ENCODE results near the gene MLF2.
A peak's percentile ranks its signal among the peaks of the same experiment; 100 is the strongest.

MLF2 gene

GRCh38 chr12:6782850-6783566, 30.1 kb upstream of the MLF2 start:
- no peaks in the 10 kb centered on the region for H3K9me3 Mint-ChIP-seq
- peaks cover 88% of the 10 kb centered on the region for H3K4me1 Mint-ChIP-seq (ENCODE audit: low read depth)
- peak overlapping the region; percentile 72 for H3K27ac Mint-ChIP-seq
- peaks cover 8% of the 10 kb centered on the region for H3K36me3 Mint-ChIP-seq (ENCODE audit: low read depth)
- peak overlapping the region; percentile 40 for H3K4me3 Mint-ChIP-seq
- H3K27me3 Mint-ChIP-seq, result no peaks in the 10 kb centered on the region

GRCh38 chr12:6782119-6782518, 29.2 kb upstream of the MLF2 start:
- Mint-ChIP-seq H3K4me3 (peak overlapping the region; percentile 40), H3K27me3 (no peaks in the 10 kb centered on the region), H3K36me3 (ENCODE audit: low read depth) (peaks cover 17% of the 10 kb centered on the region), H3K4me1 (ENCODE audit: low read depth) (peaks cover 94% of the 10 kb centered on the region), H3K9me3 (no peaks in the 10 kb centered on the region), H3K27ac (peak overlapping the region; percentile 21)

GRCh38 chr12:6780573-6780972, 27.6 kb upstream of the MLF2 start:
- Mint-ChIP-seq H3K27me3 (peaks cover 6% of the 10 kb centered on the region), H3K4me3 (peak overlapping the region; percentile 68), H3K4me1 (ENCODE audit: low read depth) (peaks cover 97% of the 10 kb centered on the region), H3K36me3 (ENCODE audit: low read depth) (peaks cover 33% of the 10 kb centered on the region), H3K9me3 (no peaks in the 10 kb centered on the region), H3K27ac (peak overlapping the region; percentile 91)

GRCh38 chr12:6779708-6780432, 26.9 kb upstream of the MLF2 start:
- peaks cover 98% of the 10 kb centered on the region for H3K4me1 Mint-ChIP-seq (ENCODE audit: low read depth)
- H3K9me3 Mint-ChIP-seq, result no peaks in the 10 kb centered on the region
- H3K27ac Mint-ChIP-seq, result peak overlapping the region; percentile 91

GRCh38 chr12:6778574-6779550, 25.9 kb upstream of the MLF2 start:
- Mint-ChIP-seq H3K4me3 (peak overlapping the region; percentile 77), H3K36me3 (ENCODE audit: low read depth) (peaks cover 49% of the 10 kb centered on the region), H3K27ac (peak overlapping the region; percentile 91), H3K9me3 (no peaks in the 10 kb centered on the region), H3K4me1 (ENCODE audit: low read depth) (peaks cover 96% of the 10 kb centered on the region), H3K27me3 (peaks cover 11% of the 10 kb centered on the region)

More at GRCh38 chr12:6779708-6780432, 26.9 kb upstream of the MLF2 start:
- H3K4me3 Mint-ChIP-seq, result peak overlapping the region; percentile 77
- peaks cover 6% of the 10 kb centered on the region for H3K27me3 Mint-ChIP-seq
- H3K36me3 Mint-ChIP-seq (ENCODE audit: low read depth), result peaks cover 40% of the 10 kb centered on the region

GRCh38 chr12:6778217-6778573, 25.3 kb upstream of the MLF2 start:
- Mint-ChIP-seq H3K27ac (peak overlapping the region; percentile 91), H3K9me3 (no peaks in the 10 kb centered on the region), H3K4me1 (ENCODE audit: low read depth) (peaks cover 91% of the 10 kb centered on the region), H3K4me3 (peak overlapping the region; percentile 77), H3K27me3 (peaks cover 11% of the 10 kb centered on the region), H3K36me3 (ENCODE audit: low read depth) (peaks cover 51% of the 10 kb centered on the region)

- peaks cover 86% of the 10 kb centered on the region for H3K4me1 Mint-ChIP-seq (ENCODE audit: low read depth)
- H3K36me3 Mint-ChIP-seq (ENCODE audit: low read depth), result peaks cover 53% of the 10 kb centered on the region
- peaks cover 11% of the 10 kb centered on the region for H3K27me3 Mint-ChIP-seq
- H3K27ac Mint-ChIP-seq, result peak overlapping the region; percentile 42
- H3K4me3 Mint-ChIP-seq, result peak overlapping the region; percentile 77
- no peaks in the 10 kb centered on the region for H3K9me3 Mint-ChIP-seq
These were observed 24.4 kb upstream of the MLF2 start for GRCh38 chr12:6777386-6777785.

- Mint-ChIP-seq H3K27ac (peak overlapping the region; percentile 96), H3K4me3 (peak overlapping the region; percentile 95), H3K4me1 (ENCODE audit: low read depth) (peaks cover 84% of the 10 kb centered on the region), H3K36me3 (ENCODE audit: low read depth) (peaks cover 61% of the 10 kb centered on the region), H3K27me3 (peaks cover 11% of the 10 kb centered on the region), H3K9me3 (no peaks in the 10 kb centered on the region)
These were observed 22.5 kb upstream of the MLF2 start for GRCh38 chr12:6775185-6776174.

- H3K27me3 Mint-ChIP-seq, result peaks cover 11% of the 10 kb centered on the region
- H3K36me3 Mint-ChIP-seq (ENCODE audit: low read depth), result peaks cover 61% of the 10 kb centered on the region
- H3K9me3 Mint-ChIP-seq, result no peaks in the 10 kb centered on the region
- peak overlapping the region; percentile 96 for H3K27ac Mint-ChIP-seq
- H3K4me3 Mint-ChIP-seq, result peak overlapping the region; percentile 95
- H3K4me1 Mint-ChIP-seq (ENCODE audit: low read depth), result peaks cover 81% of the 10 kb centered on the region
These were observed 21.6 kb upstream of the MLF2 start for GRCh38 chr12:6774499-6775062.

- H3K36me3 Mint-ChIP-seq (ENCODE audit: low read depth), result peaks cover 60% of the 10 kb centered on the region
- H3K9me3 Mint-ChIP-seq, result no peaks in the 10 kb centered on the region
- peaks cover 81% of the 10 kb centered on the region for H3K4me1 Mint-ChIP-seq (ENCODE audit: low read depth)
- H3K27ac Mint-ChIP-seq, result peak overlapping the region; percentile 96
- peaks cover 17% of the 10 kb centered on the region for H3K27me3 Mint-ChIP-seq
- peak overlapping the region; percentile 96 for H3K4me3 Mint-ChIP-seq
These were observed 20.8 kb upstream of the MLF2 start for GRCh38 chr12:6773590-6774351.

- peak overlapping the region; percentile 93 for H3K27ac Mint-ChIP-seq
- H3K4me3 Mint-ChIP-seq, result peak overlapping the region; percentile 96
- peaks cover 79% of the 10 kb centered on the region for H3K4me1 Mint-ChIP-seq (ENCODE audit: low read depth)
- no peaks in the 10 kb centered on the region for H3K9me3 Mint-ChIP-seq
- H3K36me3 Mint-ChIP-seq (ENCODE audit: low read depth), result peaks cover 52% of the 10 kb centered on the region
- peaks cover 24% of the 10 kb centered on the region for H3K27me3 Mint-ChIP-seq
These were observed 20.0 kb upstream of the MLF2 start for GRCh38 chr12:6772726-6773589.

GRCh38 chr12:6772331-6772695, 19.4 kb upstream of the MLF2 start, which contains the start of gene LAG3:
Gene LAG3 (plus strand): TSS chr12:6772520. CDS start chr12:6772853, 333 bp downstream.
- H3K4me3 Mint-ChIP-seq, result peak within 1 kb of the TSS; percentile 96
- peaks cover 49% of the 10 kb centered on the region for H3K36me3 Mint-ChIP-seq (ENCODE audit: low read depth)
- peaks cover 79% of the 10 kb centered on the region for H3K4me1 Mint-ChIP-seq (ENCODE audit: low read depth)
- H3K27me3 Mint-ChIP-seq, result peaks cover 29% of the 10 kb centered on the region
- no peaks in the 10 kb centered on the region for H3K9me3 Mint-ChIP-seq
- H3K27ac Mint-ChIP-seq, result peak within 1 kb of the TSS; percentile 93
